Progenitor cell of endocrine pancreas (in vitro differentiated cells): ENCODE measurements around the gene CLCN7. TPM values are rescaled to one million over a fixed set of nuclear protein-coding genes. Genes with fewer than 3 reads are reported as not detected.

Experiments used
- DNase-seq: peaks from one replicate; pipeline ENCODE4 v3.0.0; 2021; ENCODE audit warnings: low spot score; ENCODE audit not compliant: unreplicated experiment
- H3K27ac Mint-ChIP-seq: 2 replicates; pipeline ENCODE4 v1.8.0; 2021; ENCODE audit warnings: mild to moderate bottlenecking, moderate library complexity, mixed read lengths
- H3K27me3 Mint-ChIP-seq: 2 replicates; pipeline ENCODE4 v1.8.0; 2021; ENCODE audit warnings: mixed read lengths
- H3K36me3 Mint-ChIP-seq: 2 replicates; pipeline ENCODE4 v1.8.0; 2022; ENCODE audit warnings: mixed read lengths; ENCODE audit not compliant: insufficient read depth
- H3K4me1 Mint-ChIP-seq: 2 replicates; pipeline ENCODE4 v1.8.0; 2021; ENCODE audit warnings: low read depth, mixed read lengths
- H3K4me3 Mint-ChIP-seq: 2 replicates; pipeline ENCODE4 v1.8.0; 2021; ENCODE audit warnings: low read depth, mild to moderate bottlenecking, moderate library complexity, mixed read lengths
- H3K9me3 Mint-ChIP-seq: 2 replicates; pipeline ENCODE4 v1.8.0; 2021; ENCODE audit warnings: low read depth, mixed read lengths
- CTCF ChIP-seq: fragments of 200-600 bp; sonication (generic); IDR thresholded peaks from one replicate; pipeline ENCODE4 v1.5.0; 2021; ENCODE audit warnings: antibody characterized with exemption, mild to moderate bottlenecking; ENCODE audit not compliant: unreplicated experiment
- total RNA-seq: library from RNA; stranded (reverse); gene quantifications from 2 replicates; pipeline ENCODE4 v1.2.1, GENCODE V29; 2021

CLCN7 gene
- total RNA-seq, 1 donor from 2014 or later: 89.4 TPM

- no peaks in the 10 kb centered on the region for H3K9me3 Mint-ChIP-seq
- no peaks in the 10 kb centered on the region for H3K27me3 Mint-ChIP-seq
- no peaks in the 10 kb centered on the region for H3K36me3 Mint-ChIP-seq
- no peak for DNase-seq
- peaks cover 11% of the 10 kb centered on the region for H3K4me1 Mint-ChIP-seq
- TF ChIP-seq CTCF: no peak
- peak overlapping the region; percentile 86 for H3K4me3 Mint-ChIP-seq
- H3K27ac Mint-ChIP-seq: peak overlapping the region; percentile 97
Observed at GRCh38 chr16:1420111-1420539, 54.7 kb downstream of the CLCN7 start.

- peak overlapping the region; percentile 56 for H3K27ac Mint-ChIP-seq
- no peak for DNase-seq
- peaks cover 2% of the 10 kb centered on the region for H3K36me3 Mint-ChIP-seq
- H3K4me1 Mint-ChIP-seq: peaks cover 14% of the 10 kb centered on the region
- no peaks in the 10 kb centered on the region for H3K9me3 Mint-ChIP-seq
- no peak for TF ChIP-seq CTCF
- H3K4me3 Mint-ChIP-seq: peak overlapping the region; percentile 29
- H3K27me3 Mint-ChIP-seq: no peaks in the 10 kb centered on the region
Observed at GRCh38 chr16:1416521-1416941, 58.3 kb downstream of the CLCN7 start.

GRCh38 chr16:1414532-1415260 is 60.1 kb downstream of the CLCN7 start, which contains the start of gene UNKL:
TSS of gene UNKL (minus strand) at chr16:1414704. CDS start at chr16:1414691, 13 bp downstream.
- peak within 1 kb of the TSS; percentile 81 for H3K4me3 Mint-ChIP-seq
- H3K9me3 Mint-ChIP-seq: no peaks in the 10 kb centered on the region
- H3K36me3 Mint-ChIP-seq: peaks cover 2% of the 10 kb centered on the region
- no peak for TF ChIP-seq CTCF
- H3K4me1 Mint-ChIP-seq: peaks cover 6% of the 10 kb centered on the region
- peak; percentile 69 for DNase-seq
- H3K27ac Mint-ChIP-seq: peak within 1 kb of the TSS; percentile 94
- no peaks in the 10 kb centered on the region for H3K27me3 Mint-ChIP-seq

GRCh38 chr16:1413684-1414531 is 60.9 kb downstream of the CLCN7 start:
- peak; percentile 69 for TF ChIP-seq CTCF
- DNase-seq: peak; percentile 56
- Mint-ChIP-seq H3K27ac (peak overlapping the region; percentile 62), H3K4me1 (peaks cover 5% of the 10 kb centered on the region), H3K36me3 (peaks cover 2% of the 10 kb centered on the region), H3K9me3 (no peaks in the 10 kb centered on the region), H3K27me3 (no peaks in the 10 kb centered on the region), H3K4me3 (peak overlapping the region; percentile 76)

GRCh38 chr16:1412847-1413246 is 62.0 kb downstream of the CLCN7 start:
- no peaks in the 10 kb centered on the region for H3K27me3 Mint-ChIP-seq

More at GRCh38 chr16:1412847-1413246, 62.0 kb downstream of the CLCN7 start:
- no peaks in the 10 kb centered on the region for H3K9me3 Mint-ChIP-seq
- H3K27ac Mint-ChIP-seq: no peak overlapping the region
- H3K4me3 Mint-ChIP-seq: peak overlapping the region; percentile 33
- DNase-seq: no peak
- peaks cover 2% of the 10 kb centered on the region for H3K36me3 Mint-ChIP-seq
- TF ChIP-seq CTCF: no peak
- H3K4me1 Mint-ChIP-seq: peaks cover 6% of the 10 kb centered on the region
